Kidney (tissue), 14 donors: ENCODE results near the gene RNF32. TPM values are rescaled to one million over a fixed set of nuclear protein-coding genes. Genes with fewer than 3 reads are reported as not detected.

Source experiments
- DNase-seq, 5 donors: peaks; one replicate each; pipeline ENCODE4 v3.0.0-alpha.2; 2013 to 2020
- FAIRE-seq: peaks from 2 replicates; lab custom pipeline; 2012; peaks lifted over from hg19 to GRCh38; lab: Jason Lieb, UNC
- H3K27ac ChIP-seq, 2 donors: one replicate each; pipeline ENCODE4 v1.7.0; 2013; ENCODE audit warnings: low read depth in 2 of 2, low read length in 2 of 2, inconsistent platforms in 1 of 2
- H3K27me3 ChIP-seq: one replicate; pipeline ENCODE4 v1.7.1; 2013; ENCODE audit warnings: low read length, inconsistent platforms; ENCODE audit not compliant: control insufficient read depth, insufficient read depth
- H3K36me3 ChIP-seq, 3 donors: one replicate each; pipeline versions ENCODE4 v1.7.0 to v1.7.1; 2013; ENCODE audit warnings: low read length in 3 of 3, control low read depth in 1 of 3, inconsistent platforms in 1 of 3; ENCODE audit not compliant: insufficient read depth in 3 of 3, control insufficient read depth in 2 of 3
- H3K4me1 ChIP-seq, 3 donors: one replicate each; pipeline versions ENCODE4 v1.7.0 to v1.7.1; 2013; ENCODE audit warnings: low read length in 3 of 3, inconsistent platforms in 1 of 3, low read depth in 1 of 3; ENCODE audit not compliant: control insufficient read depth in 2 of 3, insufficient read depth in 2 of 3
- H3K4me3 ChIP-seq, 3 donors: one replicate each; pipeline versions ENCODE4 v1.7.0 to v1.8.1; 2013; ENCODE audit warnings: low read length in 3 of 3, control low read depth in 1 of 3, inconsistent platforms in 1 of 3
- H3K9ac ChIP-seq, 3 donors: one replicate each; pipeline versions ENCODE4 v1.7.0 to v1.7.1; 2013; ENCODE audit warnings: low read length in 3 of 3, control low read depth in 1 of 3, inconsistent platforms in 1 of 3
- H3K9me3 ChIP-seq, 3 donors: one replicate each; pipeline versions ENCODE4 v1.7.0 to v1.7.1; 2013; ENCODE audit warnings: low read length in 3 of 3, control low read depth in 1 of 3, inconsistent platforms in 1 of 3; ENCODE audit not compliant: control insufficient read depth in 2 of 3, insufficient read depth in 1 of 3
- CTCF ChIP-seq: IDR thresholded peaks from 3 replicates; pipeline ENCODE4 v1.5.1; 2012; ENCODE audit warnings: mild to moderate bottlenecking, moderate library complexity, borderline replicate concordance; ENCODE audit not compliant: insufficient read depth; ENCODE audit errors: extremely low read depth
- intact Hi-C: fragments of 100-400 bp; cut with DNase I; formaldehyde crosslinking; loops from one replicate; pipeline ENCODE4 v1.11.1; 2022
- polyA plus RNA-seq: library from polyadenylated mRNA; stranded (reverse); fragments of 350-450 nt; fragmentation: Illumina TruSeq; extraction: RNeasy Lipid Tissue Mini Kit (QIAGEN cat#74804); gene quantifications from one replicate; pipeline ENCODE4 v1.2.3, GENCODE V29; 2014; ENCODE audit warnings: low read depth, low replicate concordance; ENCODE audit not compliant: insufficient read depth
- total RNA-seq: library from RNA; stranded (reverse); fragmentation: NEBNext Ultra II Directional; extraction: Animal tissue kit (Norgen Biotek cat#: 25700); gene quantifications from one replicate; pipeline ENCODE4 v1.2.1, GENCODE V29; 2021
- donor health status: control.
- donor health status: control.
- donor health status: control.
- donor health status: control.
- donor health status: control.
- donor health status: DM: yes; HTN: yes; CAD: no.
- donor health status: Normal renal cell carcinoma (clear cell type).

The RNF32 gene
- total and polyA plus RNA-seq, 2 donors from 2014 or later = 1.6 to 2.7 TPM

GRCh38 chr7:156659961-156660360 lies 19.4 kb downstream of the RNF32 start:
- no peak for DNase-seq
- Histone ChIP-seq H3K9me3 (no peaks in the 10 kb centered on the region), H3K4me1 (no peaks in the 10 kb centered on the region), H3K36me3 (no peaks in the 10 kb centered on the region), H3K27ac (no peak overlapping the region), H3K27me3 (no peaks in the 10 kb centered on the region), H3K9ac (no peak overlapping the region), H3K4me3 (no peak overlapping the region)
- FAIRE-seq = no peak
- intact Hi-C loops = no loop called here
- TF ChIP-seq CTCF = no peak

GRCh38 chr7:156661637-156662036 lies 21.1 kb downstream of the RNF32 start:
- DNase-seq = no peak
- H3K27ac ChIP-seq = no peak overlapping the region
- FAIRE-seq = no peak
- no peak for TF ChIP-seq CTCF
- no peaks in the 10 kb centered on the region for H3K27me3 ChIP-seq
- no peak overlapping the region for H3K4me3 ChIP-seq
- no peaks in the 10 kb centered on the region for H3K36me3 ChIP-seq
- H3K9me3 ChIP-seq = no peaks in the 10 kb centered on the region
- H3K4me1 ChIP-seq = no peaks in the 10 kb centered on the region
- H3K9ac ChIP-seq = no peak overlapping the region
- intact Hi-C loops = no loop called here

- Histone ChIP-seq H3K9me3 (no peaks in the 10 kb centered on the region), H3K4me3 (no peak overlapping the region), H3K36me3 (no peaks in the 10 kb centered on the region), H3K4me1 (no peaks in the 10 kb centered on the region), H3K27me3 (no peaks in the 10 kb centered on the region), H3K27ac (no peak overlapping the region), H3K9ac (no peak overlapping the region)
- intact Hi-C loops = no loop called here
- TF ChIP-seq CTCF = no peak
- no peak for DNase-seq
- FAIRE-seq = no peak
These were observed 21.7 kb downstream of the RNF32 start for GRCh38 chr7:156662277-156662676.

GRCh38 chr7:156665101-156665500 lies 24.5 kb downstream of the RNF32 start:
- FAIRE-seq = no peak
- H3K27ac ChIP-seq = no peak overlapping the region
- intact Hi-C loops = no loop called here
- TF ChIP-seq CTCF = no peak
- H3K9me3 ChIP-seq = no peaks in the 10 kb centered on the region
- no peaks in the 10 kb centered on the region for H3K27me3 ChIP-seq
- no peaks in the 10 kb centered on the region for H3K36me3 ChIP-seq
- no peak for DNase-seq
- no peaks in the 10 kb centered on the region for H3K4me1 ChIP-seq
- H3K4me3 ChIP-seq = no peak overlapping the region
- H3K9ac ChIP-seq = no peak overlapping the region
